NCI-H2107 (cell line): ENCODE measurements around the gene SYT1.

ENCODE experiments used
- DNase-seq: peaks from one replicate; lab custom pipeline; 2025; lab: John Stamatoyannopoulos, UW

Gene SYT1

DNA sequence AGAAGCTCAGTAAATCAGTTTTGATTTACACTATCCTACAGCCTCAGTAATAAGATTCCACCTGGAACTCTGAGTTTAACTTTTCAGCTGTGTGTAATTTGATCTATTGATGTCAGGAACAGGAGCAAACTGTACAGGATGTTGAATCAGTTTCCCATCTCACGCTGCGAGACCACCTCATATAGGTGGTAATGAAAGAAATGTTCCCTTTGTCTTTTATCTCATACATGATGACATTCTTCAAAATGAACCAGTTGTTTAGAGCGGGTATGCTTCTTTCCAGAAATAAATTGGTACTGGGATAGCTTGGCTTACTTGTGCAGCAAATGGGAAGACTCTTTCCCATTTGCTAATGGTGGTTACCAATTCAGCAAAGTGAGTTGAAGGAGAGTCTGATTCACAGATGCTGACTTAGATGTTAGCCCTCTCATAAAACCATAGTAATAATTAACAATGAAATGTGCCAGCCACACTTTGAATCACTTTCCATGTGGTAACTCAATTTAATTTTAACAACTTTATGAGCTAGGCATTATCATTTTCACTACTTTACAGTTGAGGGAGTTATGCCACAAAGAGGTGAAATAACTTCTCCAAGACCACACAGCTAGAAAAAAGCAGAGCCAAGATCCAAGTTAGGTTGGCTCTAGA is 574.7 kb downstream of the SYT1 start:
- DNase-seq: no peak

GRCh38 chr12:79441534-79441933 is 577.0 kb downstream of the SYT1 start:
- no peak for DNase-seq

GRCh38 chr12:79442396-79442795 is 577.8 kb downstream of the SYT1 start:
- no peak for DNase-seq

- DNase-seq: no peak
These were observed 579.5 kb downstream of the SYT1 start for GRCh38 chr12:79444089-79444488.

GRCh38 chr12:79448816-79449215 is 584.2 kb downstream of the SYT1 start:
- DNase-seq: no peak

- no peak for DNase-seq
These were observed 586.8 kb downstream of the SYT1 start for GRCh38 chr12:79451365-79451764.

GRCh38 chr12:79451978-79452377 is 587.4 kb downstream of the SYT1 start:
- no peak for DNase-seq

DNA sequence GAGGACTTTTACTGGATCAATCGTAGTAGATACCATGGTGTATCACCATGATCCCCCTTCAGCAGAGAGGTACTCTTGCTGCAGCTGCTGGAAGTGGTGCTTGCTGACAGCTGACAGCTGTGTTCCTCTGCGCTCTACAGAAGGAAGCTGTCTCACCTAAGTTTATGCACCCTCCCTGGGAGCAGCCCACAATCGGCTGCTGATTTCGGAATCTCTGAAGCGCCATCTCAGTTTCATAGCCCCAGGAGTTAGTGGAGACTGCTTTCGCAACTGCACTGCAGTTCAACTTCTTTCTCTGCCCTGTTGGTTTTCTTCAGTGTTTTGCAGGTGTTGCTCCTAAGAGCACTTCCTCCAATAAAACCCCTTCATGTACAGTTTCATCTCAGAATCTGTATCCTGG is 588.3 kb downstream of the SYT1 start:
- DNase-seq: no peak

GRCh38 chr12:79453820-79454219 is 589.2 kb downstream of the SYT1 start:
- no peak for DNase-seq

GRCh38 chr12:79454338-79454843 is 589.8 kb downstream of the SYT1 start:
- no peak for DNase-seq

DNA sequence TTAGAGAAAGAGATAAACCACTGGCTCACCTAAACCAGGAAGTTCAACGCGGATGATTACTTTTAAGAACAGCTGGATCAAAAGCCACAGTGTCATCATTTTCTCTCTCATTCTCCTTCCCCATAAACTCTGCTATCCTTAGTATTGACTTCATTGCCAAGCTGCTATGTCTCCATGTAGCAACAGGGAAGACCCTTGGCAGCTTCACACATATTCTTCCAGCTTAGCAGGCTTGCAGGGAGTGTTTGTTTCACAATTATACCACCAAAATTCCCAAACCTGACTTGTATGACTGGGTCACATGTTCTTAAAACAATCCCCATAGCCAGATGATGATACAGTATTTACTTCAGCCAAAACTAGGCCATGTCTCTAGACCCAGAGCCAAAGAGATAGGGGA is 590.7 kb downstream of the SYT1 start:
- no peak for DNase-seq

DNA sequence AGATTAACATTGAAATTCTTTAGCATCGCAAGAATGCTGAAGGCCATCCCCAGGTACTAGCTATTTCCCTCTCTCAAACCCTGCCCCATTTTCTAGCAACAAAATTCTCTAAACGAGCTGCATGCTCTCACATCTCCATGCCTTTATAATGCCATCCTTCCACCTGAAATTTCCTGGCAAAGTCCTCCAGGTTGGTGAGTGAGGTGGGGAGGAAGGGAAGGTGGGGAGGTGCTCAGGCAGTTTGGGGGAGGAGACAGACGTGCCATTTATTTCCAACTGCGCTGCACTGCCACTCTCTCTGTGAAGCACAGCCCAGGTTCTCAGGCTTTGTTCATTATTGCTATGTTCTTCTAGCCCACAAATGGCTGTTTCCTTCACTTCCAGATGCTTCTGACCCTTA is 617.7 kb downstream of the SYT1 start:
- no peak for DNase-seq

- no peak for DNase-seq
These were observed 618.3 kb downstream of the SYT1 start for GRCh38 chr12:79482921-79483320.

GRCh38 chr12:79486154-79486553 is 621.6 kb downstream of the SYT1 start:
- no peak for DNase-seq

DNA sequence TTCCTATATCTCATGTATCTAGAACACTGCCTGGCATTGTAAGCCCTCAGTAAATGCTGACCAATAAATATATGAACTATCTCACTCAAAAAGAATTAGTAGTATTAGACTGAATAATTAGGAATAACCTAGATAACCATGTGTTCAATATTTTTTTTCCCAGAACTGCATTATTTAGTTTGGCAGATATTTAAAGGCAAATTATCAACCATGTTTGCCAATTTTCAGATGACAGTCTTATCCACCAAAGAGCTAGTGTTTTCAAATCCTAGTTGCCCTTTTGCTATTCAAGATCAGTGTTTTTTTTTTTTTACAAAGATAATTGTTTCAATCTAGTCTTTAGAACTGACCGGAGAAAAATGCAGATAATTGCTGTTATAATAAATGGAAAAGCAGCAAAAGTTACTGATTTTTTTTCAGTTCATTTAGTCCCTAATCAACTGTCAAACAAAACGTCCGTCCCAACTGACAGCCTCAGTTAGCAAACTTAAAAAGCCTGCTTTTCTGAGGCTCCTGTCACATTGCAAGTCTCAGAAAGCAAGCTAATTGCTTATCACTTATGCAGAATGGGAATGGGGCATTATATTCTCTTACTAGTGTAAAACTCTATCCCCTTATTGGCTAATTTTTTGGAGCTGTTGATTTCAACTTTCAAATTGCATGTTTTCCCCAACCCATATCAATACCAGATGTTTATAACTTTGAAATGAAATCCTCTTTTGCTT is 623.0 kb downstream of the SYT1 start:
- no peak for DNase-seq
